GM12878 (cell line): ENCODE data around the gene HTR3A. TPM values are rescaled to one million over a fixed set of nuclear protein-coding genes. Genes with fewer than 3 reads are reported as not detected.

Experiments
- ATAC-seq: fragments of 200-7000 bp; cut with Tn5 transposase; 3 replicates; pipeline ENCODE4 v1.9.1; 2020; ENCODE audit warnings: mild to moderate bottlenecking, moderate library complexity
- BruUV-seq: library from RNA; stranded (reverse); fragments of 400-500 nt; replicated peaks from 2 replicates; lab custom pipeline; 2021; lab: Mats Ljungman, UMichigan
- CTCF ChIA-PET: fragments of 300-600 bp; sonication (Branson Sonifier 250); formaldehyde crosslinking; extraction: SDS; loops from one replicate; lab custom pipeline; 2021; ENCODE audit warnings: inconsistent platforms; lab: Yijun Ruan, JAX
- POLR2A ChIA-PET: fragments of 350-600 bp; formaldehyde crosslinking; extraction: SDS; loops from one replicate; lab custom pipeline; 2021; ENCODE audit warnings: inconsistent platforms; lab: Charles Lee
- RAD21 ChIA-PET: fragments of 300-600 bp; sonication (Branson Sonifier 250); formaldehyde crosslinking; loops from one replicate; lab custom pipeline; 2023; ENCODE audit warnings: antibody characterized with exemption; ENCODE audit not compliant: unreplicated experiment; lab: Charles Lee
- SMC1A ChIA-PET: fragments of 300-600 bp; sonication (Branson Sonifier 250); formaldehyde crosslinking; loops from one replicate; lab custom pipeline; 2023; ENCODE audit not compliant: unreplicated experiment, uncharacterized antibody; lab: Charles Lee
- DNase-seq: peaks from one replicate; pipeline ENCODE4 v3.0.0-alpha.2; 2011; ENCODE audit warnings: low read depth, low spot score
- FAIRE-seq: peaks from 3 replicates; lab custom pipeline; 2011; peaks lifted over from hg19 to GRCh38; lab: Jason Lieb, UNC
- H2AFZ ChIP-seq: 2 replicates; pipeline ENCODE4 v1.6.0; 2011; ENCODE audit warnings: low read depth, low read length, control low read depth; ENCODE audit not compliant: control insufficient read depth
- H3K27ac ChIP-seq: 2 replicates; pipeline ENCODE4 v1.5.1; 2011; ENCODE audit warnings: control low read depth; ENCODE audit not compliant: control insufficient read depth, insufficient read depth
- H3K27me3 ChIP-seq, 2 experiments: replicated peaks in 1 of 2; 2 replicates each; pipeline versions ENCODE4 v1.6.0 to v1.6.1; 2011; ENCODE audit warnings: low read length in 1 of 2; ENCODE audit not compliant: control insufficient read depth in 2 of 2, insufficient read depth in 2 of 2
- H3K36me3 ChIP-seq, 2 experiments: 2 replicates each; pipeline ENCODE4 v1.5.1; 2011; ENCODE audit warnings: low read length in 1 of 2; ENCODE audit not compliant: control insufficient read depth in 2 of 2, insufficient read depth in 2 of 2
- H3K4me1 ChIP-seq: 2 replicates; pipeline ENCODE4 v1.6.1; 2011; ENCODE audit warnings: mild to moderate bottlenecking, low read length, moderate library complexity, mixed read lengths; ENCODE audit not compliant: control insufficient read depth, insufficient read depth
- H3K4me2 ChIP-seq: 2 replicates; pipeline ENCODE4 v1.6.0; 2011; ENCODE audit warnings: control low read depth; ENCODE audit not compliant: control insufficient read depth, insufficient read depth
- H3K4me3 ChIP-seq: fragments of 200-600 bp; sonication (generic); 2 replicates; pipeline ENCODE4 v1.5.1; 2016
- H3K79me2 ChIP-seq: 2 replicates; pipeline ENCODE4 v1.6.0; 2011; ENCODE audit warnings: low read length; ENCODE audit not compliant: control insufficient read depth, insufficient read depth
- H3K9ac ChIP-seq: 2 replicates; pipeline ENCODE4 v1.8.0; 2011; ENCODE audit warnings: low read length, control low read depth, mixed read lengths; ENCODE audit not compliant: control insufficient read depth, insufficient read depth
- H3K9me3 ChIP-seq: replicated peaks from 3 replicates; pipeline ENCODE4 v1.5.1; 2011; ENCODE audit warnings: mild to moderate bottlenecking, low read length; ENCODE audit not compliant: control insufficient read depth, insufficient read depth
- H4K20me1 ChIP-seq: 2 replicates; pipeline ENCODE4 v1.6.0; 2011; ENCODE audit not compliant: control insufficient read depth, insufficient read depth
- CBX3 ChIP-seq: fragments of 200-600 bp; sonication (generic); IDR thresholded peaks from 2 replicates; pipeline ENCODE4 v1.6.1; 2016; ENCODE audit warnings: low read depth, borderline replicate concordance
- CBX5 ChIP-seq: sonication (generic); IDR thresholded peaks from 2 replicates; pipeline ENCODE4 v1.6.1; 2016; ENCODE audit warnings: low read depth, moderate library complexity, mild to moderate bottlenecking, inconsistent platforms
- CHD4 ChIP-seq: fragments of 200-600 bp; sonication (generic); IDR thresholded peaks from 2 replicates; pipeline ENCODE4 v1.6.1; 2016; ENCODE audit warnings: mild to moderate bottlenecking
- EZH2 ChIP-seq: IDR thresholded peaks from 2 replicates; pipeline ENCODE4 v1.6.1; 2012; ENCODE audit warnings: low read depth, mild to moderate bottlenecking, control low read depth, inconsistent platforms, low read length, borderline replicate concordance; ENCODE audit not compliant: control insufficient read depth
- HDAC2 ChIP-seq: fragments of 200-600 bp; sonication (generic); IDR thresholded peaks from 2 replicates; pipeline ENCODE4 v1.6.1; 2017
- IKZF2 ChIP-seq, 2 experiments: fragments of 450-650 bp; IDR thresholded peaks; 2 replicates each; pipeline ENCODE4 v1.6.1; 2017; ENCODE audit warnings: mild to moderate bottlenecking in 2 of 2, moderate library complexity in 2 of 2
- JUND ChIP-seq: IDR thresholded peaks from 2 replicates; pipeline ENCODE4 v1.6.1; 2012; ENCODE audit warnings: low read depth, mild to moderate bottlenecking, low read length, improper control_type of control experiment, moderate library complexity
- MYB ChIP-seq: fragments of 150-350 bp; IDR thresholded peaks from 2 replicates; pipeline ENCODE4 v1.6.1; 2014; ENCODE audit warnings: mild to moderate bottlenecking, low read depth, low read length, borderline replicate concordance
- STAT3 ChIP-seq: IDR thresholded peaks from 2 replicates; pipeline ENCODE4 v1.6.1; 2011; ENCODE audit warnings: low read depth, low read length, improper control_type of control experiment
- WGBS: methylation state at CpG from one replicate; pipeline ENCODE4 v1.1.6; 2016; ENCODE audit warnings: low lambda C conversion rate; ENCODE audit not compliant: insufficient replicate concordance, insufficient coverage; ENCODE audit errors: missing lambda C conversion rate; 5-methylcytosine and 5-hydroxymethylcytosine counted together
- in situ Hi-C: fragments of 300-500 bp; cut with MboI; formaldehyde crosslinking; loops from 9 replicates; pipeline ENCODE4 v1.14.3; 2018; ENCODE audit warnings: mixed read lengths
- intact Hi-C: fragments of 100-400 bp; cut with micrococcal nuclease; formaldehyde crosslinking; loops from one replicate; pipeline ENCODE4 v1.14.2; 2022; ENCODE audit not compliant: unreplicated experiment
- polyA plus RNA-seq, 11 experiments: library from polyadenylated mRNA; depleted of rRNA in 4 of 11; unstranded in 6 of 11; stranded (reverse) in 5 of 11; fragments of >200 nt; fragmentation: Nextera tagmentation in 4 of 11; fragmentation: Illumina TruSeq in 1 of 11; extraction: Ambion mirVana in 4 of 11; extraction: Trizol in 1 of 11; gene quantifications; 1 replicate in 1 of 11; 2 replicates in 10 of 11; pipeline versions ENCODE4 v1.2.1 to v1.2.3, GENCODE V29; 2011 to 2016; ENCODE audit warnings: inconsistent platforms in 2 of 11, missing spikeins in 2 of 11, low read depth in 1 of 11
- total RNA-seq, 4 experiments: library from RNA; depleted of rRNA in 3 of 4; stranded (reverse); fragments of >200 nt in 3 of 4; fragmentation: Illumina TruSeq in 1 of 4; extraction: Trizol in 1 of 4; gene quantifications; 2 replicates each; pipeline versions ENCODE4 v1.2.1 to v1.2.3, GENCODE V29; 2013 to 2021
- TF ChIP-seq, protein P1 (sequence below): fragments of 450-650 bp; IDR thresholded peaks from 2 replicates; pipeline ENCODE4 v1.6.1; 2017; ENCODE audit warnings: mild to moderate bottlenecking, low read depth, inconsistent platforms; ENCODE audit not compliant: poor library complexity, severe bottlenecking
- TF ChIP-seq, protein P2 (sequence below): IDR thresholded peaks from 2 replicates; pipeline ENCODE4 v1.6.1; 2012; ENCODE audit warnings: mild to moderate bottlenecking, low read depth, low read length
- TF ChIP-seq, protein P3 (sequence below): IDR thresholded peaks from 2 replicates; pipeline ENCODE4 v1.6.1; 2011; ENCODE audit warnings: low read depth, low read length, improper control_type of control experiment, borderline replicate concordance

HTR3A gene
- total and polyA plus RNA-seq, 10 of the 15 experiments (the other 5 are each of a cell fraction or from before 2014, with no cell fraction given): not detected

DNA sequence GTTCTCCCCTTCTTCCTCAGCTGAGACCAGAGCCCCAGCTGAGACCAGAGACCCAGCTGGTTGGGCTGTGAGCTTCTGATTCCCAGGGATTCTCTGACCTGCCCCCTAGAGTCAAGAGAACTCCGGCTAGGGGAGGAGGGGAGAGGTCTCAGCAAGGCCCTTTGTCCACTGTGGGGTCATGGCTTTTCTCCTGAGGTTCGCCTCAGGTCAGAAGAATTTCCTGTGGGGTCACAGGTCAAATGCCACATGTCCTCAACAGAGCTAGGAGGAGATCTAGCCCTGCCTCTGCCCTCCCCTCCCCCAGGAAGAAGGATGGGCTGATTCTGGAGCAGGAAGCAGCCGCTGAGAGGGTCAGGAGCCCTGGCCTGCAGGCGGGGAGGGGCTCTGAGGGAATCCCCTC, 23.7 kb downstream of the HTR3A start:
- Histone ChIP-seq H3K9me3 (no peaks in the 10 kb centered on the region), H2AFZ (no peak overlapping the region), H3K27ac (no peak overlapping the region), H3K79me2 (no peaks in the 10 kb centered on the region), H3K9ac (no peak overlapping the region), H3K27me3 (no peaks in the 10 kb centered on the region; a peak in 1 of 4 replicates), H3K4me3 (no peak overlapping the region)
- intact Hi-C loops: no loop called here
- ATAC-seq (no peak), FAIRE-seq (no peak)
- ChIA-PET RAD21 (no interaction called here), CTCF (no interaction called here)
- TF ChIP-seq, protein P1, sequence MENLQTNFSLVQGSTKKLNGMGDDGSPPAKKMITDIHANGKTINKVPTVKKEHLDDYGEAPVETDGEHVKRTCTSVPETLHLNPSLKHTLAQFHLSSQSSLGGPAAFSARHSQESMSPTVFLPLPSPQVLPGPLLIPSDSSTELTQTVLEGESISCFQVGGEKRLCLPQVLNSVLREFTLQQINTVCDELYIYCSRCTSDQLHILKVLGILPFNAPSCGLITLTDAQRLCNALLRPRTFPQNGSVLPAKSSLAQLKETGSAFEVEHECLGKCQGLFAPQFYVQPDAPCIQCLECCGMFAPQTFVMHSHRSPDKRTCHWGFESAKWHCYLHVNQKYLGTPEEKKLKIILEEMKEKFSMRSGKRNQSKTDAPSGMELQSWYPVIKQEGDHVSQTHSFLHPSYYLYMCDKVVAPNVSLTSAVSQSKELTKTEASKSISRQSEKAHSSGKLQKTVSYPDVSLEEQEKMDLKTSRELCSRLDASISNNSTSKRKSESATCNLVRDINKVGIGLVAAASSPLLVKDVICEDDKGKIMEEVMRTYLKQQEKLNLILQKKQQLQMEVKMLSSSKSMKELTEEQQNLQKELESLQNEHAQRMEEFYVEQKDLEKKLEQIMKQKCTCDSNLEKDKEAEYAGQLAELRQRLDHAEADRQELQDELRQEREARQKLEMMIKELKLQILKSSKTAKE: no peak
- TF ChIP-seq IKZF2 (IDR thresholded peaks at IDR 0.05): no peak
- TF ChIP-seq HDAC2: no peak
- no peak for TF ChIP-seq STAT3
- TF ChIP-seq, all 136 proteins: peak for 0
- in situ Hi-C loops: no loop called here
- no peak overlapping the region for H3K4me2 ChIP-seq
- SMC1A ChIA-PET: no interaction called here
- POLR2A ChIA-PET: no interaction called here
- no peaks in the 10 kb centered on the region for H3K36me3 ChIP-seq
- 3% methylated on average over 4 of the region's 4 CpGs for WGBS
- no peaks in the 10 kb centered on the region for H4K20me1 ChIP-seq
- H3K4me1 ChIP-seq: no peaks in the 10 kb centered on the region
- no TSS peak for BruUV-seq
- DNase-seq: no peak

DNA sequence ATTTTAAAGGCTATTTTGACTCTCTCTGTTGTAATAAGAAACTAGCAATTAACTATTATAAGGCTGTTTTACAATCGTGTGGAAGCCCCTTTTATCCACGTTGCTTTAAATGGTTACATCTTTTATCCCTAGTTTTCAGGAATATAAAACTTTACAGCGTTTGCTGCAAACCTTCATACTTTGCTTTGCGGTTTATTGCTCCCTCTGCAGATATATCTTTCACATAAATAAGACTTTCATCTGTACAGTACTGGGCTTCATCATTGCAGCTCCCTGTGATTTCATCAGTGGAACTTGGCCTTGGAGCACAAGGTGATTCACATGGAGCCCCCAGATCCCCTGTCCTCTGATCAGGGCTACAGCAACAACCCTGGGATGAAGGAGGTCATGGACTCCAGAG, 25.6 kb downstream of the HTR3A start:
- H3K4me2 ChIP-seq: no peak overlapping the region
- CTCF ChIA-PET: no interaction called here
- H3K36me3 ChIP-seq: no peaks in the 10 kb centered on the region
- no peak overlapping the region for H2AFZ ChIP-seq
- RAD21 ChIA-PET: no interaction called here
- FAIRE-seq (no peak), DNase-seq (no peak), ATAC-seq (no peak)
- no peaks in the 10 kb centered on the region for H3K9me3 ChIP-seq
- WGBS: 18% methylated on average over 4 of the region's 4 CpGs
- no peaks in the 10 kb centered on the region for H3K79me2 ChIP-seq
- H3K9ac ChIP-seq: no peak overlapping the region
- intact Hi-C loops: no loop called here
- in situ Hi-C loops: no loop called here
- no peak overlapping the region for H3K27ac ChIP-seq
- no peaks in the 10 kb centered on the region for H3K4me1 ChIP-seq
- POLR2A ChIA-PET: no interaction called here
- no peak overlapping the region for H3K4me3 ChIP-seq
- BruUV-seq: no TSS peak
- H3K27me3 ChIP-seq: no peaks in the 10 kb centered on the region; a peak in 1 of 4 replicates
- SMC1A ChIA-PET: no interaction called here
- H4K20me1 ChIP-seq: no peaks in the 10 kb centered on the region
- TF ChIP-seq MYB: no peak
- TF ChIP-seq CBX5: no peak
- no peak for TF ChIP-seq JUND
- TF ChIP-seq, protein P2, sequence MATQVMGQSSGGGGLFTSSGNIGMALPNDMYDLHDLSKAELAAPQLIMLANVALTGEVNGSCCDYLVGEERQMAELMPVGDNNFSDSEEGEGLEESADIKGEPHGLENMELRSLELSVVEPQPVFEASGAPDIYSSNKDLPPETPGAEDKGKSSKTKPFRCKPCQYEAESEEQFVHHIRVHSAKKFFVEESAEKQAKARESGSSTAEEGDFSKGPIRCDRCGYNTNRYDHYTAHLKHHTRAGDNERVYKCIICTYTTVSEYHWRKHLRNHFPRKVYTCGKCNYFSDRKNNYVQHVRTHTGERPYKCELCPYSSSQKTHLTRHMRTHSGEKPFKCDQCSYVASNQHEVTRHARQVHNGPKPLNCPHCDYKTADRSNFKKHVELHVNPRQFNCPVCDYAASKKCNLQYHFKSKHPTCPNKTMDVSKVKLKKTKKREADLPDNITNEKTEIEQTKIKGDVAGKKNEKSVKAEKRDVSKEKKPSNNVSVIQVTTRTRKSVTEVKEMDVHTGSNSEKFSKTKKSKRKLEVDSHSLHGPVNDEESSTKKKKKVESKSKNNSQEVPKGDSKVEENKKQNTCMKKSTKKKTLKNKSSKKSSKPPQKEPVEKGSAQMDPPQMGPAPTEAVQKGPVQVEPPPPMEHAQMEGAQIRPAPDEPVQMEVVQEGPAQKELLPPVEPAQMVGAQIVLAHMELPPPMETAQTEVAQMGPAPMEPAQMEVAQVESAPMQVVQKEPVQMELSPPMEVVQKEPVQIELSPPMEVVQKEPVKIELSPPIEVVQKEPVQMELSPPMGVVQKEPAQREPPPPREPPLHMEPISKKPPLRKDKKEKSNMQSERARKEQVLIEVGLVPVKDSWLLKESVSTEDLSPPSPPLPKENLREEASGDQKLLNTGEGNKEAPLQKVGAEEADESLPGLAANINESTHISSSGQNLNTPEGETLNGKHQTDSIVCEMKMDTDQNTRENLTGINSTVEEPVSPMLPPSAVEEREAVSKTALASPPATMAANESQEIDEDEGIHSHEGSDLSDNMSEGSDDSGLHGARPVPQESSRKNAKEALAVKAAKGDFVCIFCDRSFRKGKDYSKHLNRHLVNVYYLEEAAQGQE: no peak
- no peak for TF ChIP-seq CBX3
- TF ChIP-seq, protein P3, sequence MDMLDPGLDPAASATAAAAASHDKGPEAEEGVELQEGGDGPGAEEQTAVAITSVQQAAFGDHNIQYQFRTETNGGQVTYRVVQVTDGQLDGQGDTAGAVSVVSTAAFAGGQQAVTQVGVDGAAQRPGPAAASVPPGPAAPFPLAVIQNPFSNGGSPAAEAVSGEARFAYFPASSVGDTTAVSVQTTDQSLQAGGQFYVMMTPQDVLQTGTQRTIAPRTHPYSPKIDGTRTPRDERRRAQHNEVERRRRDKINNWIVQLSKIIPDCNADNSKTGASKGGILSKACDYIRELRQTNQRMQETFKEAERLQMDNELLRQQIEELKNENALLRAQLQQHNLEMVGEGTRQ: no peak
- TF ChIP-seq CHD4: no peak
- no peak for TF ChIP-seq EZH2
